ENCODE results near the gene ROR2. TPM values are rescaled to one million over a fixed set of nuclear protein-coding genes. Genes with fewer than 3 reads are reported as not detected.

The ROR2 gene
- total RNA-seq, 4 donors from 2014 or later, result 9.5 to 17.7 (median 15.9) TPM

GRCh38 chr9:91781906-91782305 is 168.1 kb downstream of the ROR2 start:
- H3K27me3 ChIP-seq, result no peaks in the 10 kb centered on the region
- TF ChIP-seq POLR2A (IDR thresholded peaks at IDR 0.05), result no peak
- no peak for TF ChIP-seq CTCF (IDR thresholded peaks at IDR 0.05)
- peak in 1 of 2 donors; percentile 25 for DNase-seq
- H3K27ac ChIP-seq, result peak overlapping the region in 1 of 3 donors; percentile 45
- intact Hi-C loops (cut with DNase I), result no loop called here
- H3K4me1 ChIP-seq, result peaks cover 3 to 4% of the 10 kb centered on the region in 2 donors
- no peak overlapping the region for H3K4me3 ChIP-seq (replicated peaks in 1 of 3)
- H3K9me3 ChIP-seq, result no peaks in the 10 kb centered on the region
- no peaks in the 10 kb centered on the region for H3K36me3 ChIP-seq
- 61 to 89% methylated on average over 3 of the region's 3 CpGs for WGBS, 2 donors

GRCh38 chr9:91781116-91781515 is 168.9 kb downstream of the ROR2 start:
- Histone ChIP-seq H3K9me3 (no peaks in the 10 kb centered on the region), H3K36me3 (no peaks in the 10 kb centered on the region), H3K4me3 (replicated peaks in 1 of 3) (no peak overlapping the region), H3K4me1 (peaks cover 3 to 4% of the 10 kb centered on the region in 2 donors), H3K27ac (no peak overlapping the region), H3K27me3 (no peaks in the 10 kb centered on the region)
- no peak for DNase-seq
- WGBS, 2 donors, result 91 to 94% methylated on average over 10 of the region's 10 CpGs
- intact Hi-C loops (cut with DNase I), result no loop called here
- TF ChIP-seq CTCF (IDR thresholded peaks at IDR 0.05), result no peak
- no peak for TF ChIP-seq POLR2A (IDR thresholded peaks at IDR 0.05)

GRCh38 chr9:91778031-91778430 is 172.0 kb downstream of the ROR2 start:
- Histone ChIP-seq H3K4me1 (peaks cover 3 to 5% of the 10 kb centered on the region in 2 donors), H3K27ac (no peak overlapping the region)
- intact Hi-C loops (cut with DNase I), result no loop called here

GRCh38 chr9:91777292-91777830 is 172.7 kb downstream of the ROR2 start:
- H3K4me3 ChIP-seq (replicated peaks in 1 of 3), result no peak overlapping the region

More at GRCh38 chr9:91778031-91778430, 172.0 kb downstream of the ROR2 start:
- H3K36me3 ChIP-seq, result no peaks in the 10 kb centered on the region
- no peak for DNase-seq
- 93 to 95% methylated on average over 10 of the region's 10 CpGs for WGBS, 2 donors
- no peaks in the 10 kb centered on the region for H3K27me3 ChIP-seq
- TF ChIP-seq POLR2A (IDR thresholded peaks at IDR 0.05) (no peak), CTCF (IDR thresholded peaks at IDR 0.05) (no peak)
- no peak overlapping the region for H3K4me3 ChIP-seq (replicated peaks in 1 of 3)
- H3K9me3 ChIP-seq, result no peaks in the 10 kb centered on the region

More at GRCh38 chr9:91777292-91777830, 172.7 kb downstream of the ROR2 start:
- DNase-seq, result no peak
- WGBS, 2 donors, result 67 to 79% methylated on average over 4 of the region's 4 CpGs
- TF ChIP-seq POLR2A (IDR thresholded peaks at IDR 0.05) (no peak), CTCF (IDR thresholded peaks at IDR 0.05) (no peak)
- Histone ChIP-seq H3K27ac (no peak overlapping the region), H3K9me3 (no peaks in the 10 kb centered on the region), H3K36me3 (no peaks in the 10 kb centered on the region), H3K27me3 (no peaks in the 10 kb centered on the region), H3K4me1 (peaks cover 3 to 12% of the 10 kb centered on the region in 2 donors)
- intact Hi-C loops (cut with DNase I), result loop anchor here (2.0 kb wide), 1 partner anchor 173 kb away; the partner anchor contains the start of gene ROR2

All from thyroid gland (tissue), 4 donors.